Coronary artery (tissue), 2 donors: ENCODE data around the gene MGRN1.

ENCODE experiments used
- DNase-seq: peaks from one replicate; pipeline ENCODE4 v3.0.0-alpha.2; 2017; ENCODE audit warnings: low spot score
- H3K27ac ChIP-seq, 2 donors: fragments of 200-600 bp; sonication (generic); one replicate each; pipeline ENCODE4 v1.5.1; 2016 to 2019
- H3K4me3 ChIP-seq: fragments of 200-600 bp; sonication (generic); 2 replicates; pipeline ENCODE4 v1.5.1; 2016; ENCODE audit warnings: mild to moderate bottlenecking, moderate library complexity
- CTCF ChIP-seq: fragments of 200-600 bp; sonication (generic); IDR thresholded peaks from one replicate; pipeline ENCODE4 v1.5.1; 2019; ENCODE audit warnings: antibody characterized with exemption

The MGRN1 gene

GRCh38 chr16:4699046-4699556 is 74.5 kb downstream of the MGRN1 start:
- Histone ChIP-seq H3K27ac (no peak overlapping the region), H3K4me3 (no peak overlapping the region)
- no peak for DNase-seq
- TF ChIP-seq CTCF, result no peak

GRCh38 chr16:4700380-4700996 is 75.9 kb downstream of the MGRN1 start:
- no peak for TF ChIP-seq CTCF
- no peak for DNase-seq
- Histone ChIP-seq H3K4me3 (no peak overlapping the region), H3K27ac (no peak overlapping the region)

GRCh38 chr16:4700997-4701743 is 76.5 kb downstream of the MGRN1 start:
- Histone ChIP-seq H3K27ac (no peak overlapping the region), H3K4me3 (no peak overlapping the region)
- no peak for DNase-seq
- TF ChIP-seq CTCF, result no peak

GRCh38 chr16:4701791-4702465 is 77.3 kb downstream of the MGRN1 start:
- no peak for DNase-seq
- TF ChIP-seq CTCF, result no peak
- Histone ChIP-seq H3K27ac (no peak overlapping the region), H3K4me3 (no peak overlapping the region)

GRCh38 chr16:4702466-4702808 is 77.8 kb downstream of the MGRN1 start:
- H3K4me3 ChIP-seq, result no peak overlapping the region
- no peak for DNase-seq
- TF ChIP-seq CTCF, result no peak
- H3K27ac ChIP-seq, result no peak overlapping the region

GRCh38 chr16:4703906-4704305 is 79.3 kb downstream of the MGRN1 start:
- Histone ChIP-seq H3K27ac (no peak overlapping the region), H3K4me3 (no peak overlapping the region)
- no peak for DNase-seq
- TF ChIP-seq CTCF, result no peak
